Neural cell (in vitro differentiated cells): Measurements from ENCODE around the gene IGSF9B. TPM values are rescaled to one million over a fixed set of nuclear protein-coding genes. Genes with fewer than 3 reads are reported as not detected.

Source experiments
- H2AFZ ChIP-seq: fragments of 200-600, 300-800 bp; sonication (generic), shearing (Covaris generic); 2 replicates; pipeline ENCODE4 v1.6.0; 2014; ENCODE audit warnings: low read depth, mild to moderate bottlenecking, antibody characterized with exemption, low read length, moderate library complexity
- H3F3A ChIP-seq: fragments of 200-600 bp; shearing (Covaris generic); 2 replicates; pipeline ENCODE4 v1.6.1; 2016; ENCODE audit warnings: mild to moderate bottlenecking, moderate library complexity, mixed read lengths, antibody characterized with exemption, low read length; ENCODE audit not compliant: insufficient read depth, poor library complexity, severe bottlenecking
- H3K27ac ChIP-seq: fragments of 200-600, 300-800 bp; sonication (generic), shearing (Covaris generic); 2 replicates; pipeline ENCODE4 v1.5.1; 2014; ENCODE audit warnings: mild to moderate bottlenecking, low read length, moderate library complexity
- H3K27me3 ChIP-seq: fragments of 300-800, 200-600 bp; sonication (generic), shearing (Covaris generic); 2 replicates; pipeline ENCODE4 v1.6.0; 2014; ENCODE audit warnings: mild to moderate bottlenecking, low read depth, low read length, moderate library complexity; ENCODE audit not compliant: insufficient read depth
- H3K36me3 ChIP-seq: fragments of 300-800, 200-600 bp; sonication (generic), shearing (Covaris generic); 2 replicates; pipeline ENCODE4 v1.5.1; 2014; ENCODE audit warnings: mild to moderate bottlenecking, antibody characterized with exemption, low read length, moderate library complexity; ENCODE audit not compliant: insufficient read depth
- H3K4me2 ChIP-seq: fragments of 300-800, 200-600 bp; sonication (generic), shearing (Covaris generic); 2 replicates; pipeline ENCODE4 v1.6.0; 2014; ENCODE audit warnings: mild to moderate bottlenecking, low read length
- H3K4me3 ChIP-seq: fragments of 300-800, 200-600 bp; sonication (generic), shearing (Covaris generic); 2 replicates; pipeline ENCODE4 v1.5.1; 2014; ENCODE audit warnings: mild to moderate bottlenecking, low read length, moderate library complexity
- H3K79me2 ChIP-seq: fragments of 200-600 bp; shearing (Covaris generic); replicated peaks from 2 replicates; pipeline ENCODE4 v1.6.0; 2014; ENCODE audit warnings: mild to moderate bottlenecking, low read length, moderate library complexity; ENCODE audit not compliant: insufficient read depth
- H3K9ac ChIP-seq: fragments of 300-800, 200-600 bp; sonication (generic), shearing (Covaris generic); 2 replicates; pipeline ENCODE4 v1.6.1; 2016; ENCODE audit warnings: mild to moderate bottlenecking, low read length, mixed read lengths
- H3K9me2 ChIP-seq: fragments of 200-600 bp; shearing (Covaris generic); 2 replicates; pipeline ENCODE4 v1.6.1; 2016; ENCODE audit warnings: mild to moderate bottlenecking, low read length, mixed read lengths; ENCODE audit not compliant: insufficient read depth
- H3K9me3 ChIP-seq: fragments of 200-600, 300-800 bp; sonication (generic), shearing (Covaris generic); 2 replicates; pipeline ENCODE4 v1.6.1; 2016; ENCODE audit warnings: mild to moderate bottlenecking, mixed run types, low read length, moderate library complexity, mixed read lengths
- H4K20me1 ChIP-seq: fragments of 200-600 bp; shearing (Covaris generic); 2 replicates; pipeline ENCODE4 v1.6.1; 2016; ENCODE audit warnings: mild to moderate bottlenecking, mixed run types; ENCODE audit not compliant: insufficient read depth
- CTCF ChIP-seq: fragments of 450-650 bp; IDR thresholded peaks from 2 replicates; pipeline ENCODE4 v1.5.1; 2014; ENCODE audit warnings: antibody characterized with exemption, mild to moderate bottlenecking, moderate library complexity; ENCODE audit not compliant: poor library complexity, severe bottlenecking
- EZH2 ChIP-seq: fragments of 200-600, 300-800 bp; shearing (Covaris generic), sonication (generic); IDR thresholded peaks from 2 replicates; pipeline ENCODE4 v1.6.1; 2014; ENCODE audit warnings: antibody characterized with exemption, low read length, borderline replicate concordance, mild to moderate bottlenecking; ENCODE audit not compliant: insufficient read depth, poor library complexity, severe bottlenecking
- MXI1 ChIP-seq: fragments of 450-650 bp; conservative IDR thresholded peaks from 2 replicates; pipeline ENCODE4 v1.6.1; 2014; ENCODE audit warnings: antibody characterized with exemption, mild to moderate bottlenecking; ENCODE audit not compliant: poor library complexity, severe bottlenecking
- POLR2AphosphoS5 ChIP-seq: IDR thresholded peaks from 2 replicates; pipeline ENCODE4 v1.6.1; 2012
- RAD21 ChIP-seq: fragments of 450-650 bp; conservative IDR thresholded peaks from 2 replicates; pipeline ENCODE4 v1.6.1; 2014; ENCODE audit warnings: antibody characterized with exemption, mild to moderate bottlenecking, moderate library complexity
- SMC3 ChIP-seq: fragments of 450-650 bp; conservative IDR thresholded peaks from 2 replicates; pipeline ENCODE4 v1.6.1; 2014; ENCODE audit warnings: antibody characterized with exemption, mild to moderate bottlenecking, moderate library complexity; ENCODE audit not compliant: poor library complexity
- TAF1 ChIP-seq: IDR thresholded peaks from 2 replicates; pipeline ENCODE4 v1.6.1; 2012; ENCODE audit warnings: low read depth
- polyA plus RNA-seq: library from polyadenylated mRNA; depleted of rRNA; stranded (reverse); fragments of >200 nt; gene quantifications from 2 replicates; pipeline ENCODE4 v1.2.3, GENCODE V29; 2014
- TF ChIP-seq, protein P1 (sequence below): IDR thresholded peaks from 2 replicates; pipeline ENCODE4 v1.6.1; 2012; ENCODE audit warnings: borderline replicate concordance

IGSF9B gene
- polyA plus RNA-seq, 1 donor from 2014 or later, result 2.3 TPM

DNA sequence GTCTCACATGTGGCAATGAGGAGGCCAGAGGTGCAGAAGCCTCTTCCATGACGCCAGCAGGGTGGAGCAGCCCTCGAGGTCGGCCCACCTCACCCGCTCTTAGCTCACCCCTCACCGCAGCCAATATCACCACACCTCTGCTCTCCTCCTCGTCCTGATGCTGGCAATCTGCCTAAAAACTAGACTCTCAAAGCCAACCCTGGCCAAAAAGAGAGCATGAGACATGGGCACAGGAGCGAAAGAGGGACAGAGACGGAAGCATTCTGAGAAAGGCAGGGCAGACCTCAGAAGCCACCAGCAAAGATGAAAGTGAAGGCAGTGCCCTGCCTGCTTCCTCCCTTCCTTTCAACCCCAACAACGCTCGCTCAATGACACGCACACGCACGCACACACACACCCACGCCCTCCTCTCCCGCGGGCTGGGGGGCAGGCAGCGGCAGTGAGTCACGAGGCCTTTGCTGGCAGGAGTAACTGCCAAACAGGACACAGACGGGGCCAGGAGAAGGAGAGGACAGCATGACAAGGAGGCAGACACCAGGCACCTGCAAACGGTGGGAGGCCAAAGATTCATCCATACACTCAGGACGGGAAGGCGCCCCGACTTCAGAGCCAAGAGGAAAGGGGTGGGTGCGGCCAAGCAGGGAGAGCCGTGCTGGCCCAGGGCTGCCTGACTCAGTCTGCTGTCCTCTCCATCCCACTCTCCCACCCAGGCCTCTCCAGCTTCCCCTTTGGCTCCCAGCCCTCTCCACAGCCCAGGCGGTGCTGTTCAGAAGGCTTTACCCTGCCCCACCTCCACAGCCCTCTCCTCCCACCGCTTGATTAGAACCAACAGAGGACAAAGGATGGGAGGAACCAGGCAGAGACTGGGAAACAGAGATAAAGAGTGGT, 11.4 kb downstream of the IGSF9B start:
- Histone ChIP-seq H3K9me3 (no peaks in the 10 kb centered on the region), H3F3A (peaks cover 5% of the 10 kb centered on the region), H3K27ac (no peak overlapping the region), H2AFZ (no peak overlapping the region), H3K9me2 (no peaks in the 10 kb centered on the region), H3K27me3 (no peaks in the 10 kb centered on the region), H3K9ac (no peak overlapping the region), H3K79me2 (peaks cover 7% of the 10 kb centered on the region), H3K4me2 (no peak overlapping the region), H4K20me1 (no peaks in the 10 kb centered on the region), H3K36me3 (no peaks in the 10 kb centered on the region), H3K4me3 (peak overlapping the region; percentile 59)
- TF ChIP-seq SMC3, result no peak
- no peak for TF ChIP-seq CTCF
- no peak for TF ChIP-seq EZH2
- TF ChIP-seq TAF1, result no peak
- TF ChIP-seq, protein P1, sequence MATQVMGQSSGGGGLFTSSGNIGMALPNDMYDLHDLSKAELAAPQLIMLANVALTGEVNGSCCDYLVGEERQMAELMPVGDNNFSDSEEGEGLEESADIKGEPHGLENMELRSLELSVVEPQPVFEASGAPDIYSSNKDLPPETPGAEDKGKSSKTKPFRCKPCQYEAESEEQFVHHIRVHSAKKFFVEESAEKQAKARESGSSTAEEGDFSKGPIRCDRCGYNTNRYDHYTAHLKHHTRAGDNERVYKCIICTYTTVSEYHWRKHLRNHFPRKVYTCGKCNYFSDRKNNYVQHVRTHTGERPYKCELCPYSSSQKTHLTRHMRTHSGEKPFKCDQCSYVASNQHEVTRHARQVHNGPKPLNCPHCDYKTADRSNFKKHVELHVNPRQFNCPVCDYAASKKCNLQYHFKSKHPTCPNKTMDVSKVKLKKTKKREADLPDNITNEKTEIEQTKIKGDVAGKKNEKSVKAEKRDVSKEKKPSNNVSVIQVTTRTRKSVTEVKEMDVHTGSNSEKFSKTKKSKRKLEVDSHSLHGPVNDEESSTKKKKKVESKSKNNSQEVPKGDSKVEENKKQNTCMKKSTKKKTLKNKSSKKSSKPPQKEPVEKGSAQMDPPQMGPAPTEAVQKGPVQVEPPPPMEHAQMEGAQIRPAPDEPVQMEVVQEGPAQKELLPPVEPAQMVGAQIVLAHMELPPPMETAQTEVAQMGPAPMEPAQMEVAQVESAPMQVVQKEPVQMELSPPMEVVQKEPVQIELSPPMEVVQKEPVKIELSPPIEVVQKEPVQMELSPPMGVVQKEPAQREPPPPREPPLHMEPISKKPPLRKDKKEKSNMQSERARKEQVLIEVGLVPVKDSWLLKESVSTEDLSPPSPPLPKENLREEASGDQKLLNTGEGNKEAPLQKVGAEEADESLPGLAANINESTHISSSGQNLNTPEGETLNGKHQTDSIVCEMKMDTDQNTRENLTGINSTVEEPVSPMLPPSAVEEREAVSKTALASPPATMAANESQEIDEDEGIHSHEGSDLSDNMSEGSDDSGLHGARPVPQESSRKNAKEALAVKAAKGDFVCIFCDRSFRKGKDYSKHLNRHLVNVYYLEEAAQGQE, result no peak
- TF ChIP-seq POLR2AphosphoS5, result no peak
- TF ChIP-seq MXI1, result no peak
- TF ChIP-seq RAD21, result no peak

DNA sequence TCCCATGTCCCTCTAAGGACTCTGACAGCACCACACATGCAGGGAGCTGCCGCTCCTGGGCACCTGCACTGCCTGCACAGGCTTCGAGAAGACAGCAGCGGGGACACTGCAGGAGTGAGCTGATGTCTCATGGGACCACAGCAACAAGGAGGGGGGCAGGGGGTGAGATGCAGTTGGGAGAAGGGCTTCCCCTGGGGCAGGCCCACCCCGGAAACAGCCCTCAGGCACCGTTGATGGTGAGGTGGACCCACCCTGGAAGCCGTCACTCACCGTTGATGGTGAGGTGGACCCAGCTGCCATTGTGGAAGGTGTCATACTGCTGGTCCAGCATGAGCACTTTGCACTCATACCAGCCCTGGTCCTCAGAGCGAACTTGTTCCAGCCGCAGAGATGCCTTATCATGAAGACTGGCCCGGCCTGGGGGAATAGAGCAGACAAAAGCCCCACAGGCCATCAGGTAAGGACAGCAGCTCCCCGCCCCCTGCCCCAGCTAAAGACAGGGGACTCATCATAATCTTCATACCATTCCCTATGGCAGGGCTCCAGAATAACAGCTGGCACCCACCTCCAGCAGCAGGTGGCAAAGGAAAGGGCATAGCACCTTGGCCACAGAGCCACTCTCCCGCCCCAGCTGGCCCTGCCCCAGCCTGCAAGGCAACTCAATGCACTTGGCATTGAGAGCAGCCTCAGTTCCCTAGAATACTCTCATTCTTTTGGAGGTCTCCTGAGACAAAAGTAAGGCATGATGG, 12.6 kb downstream of the IGSF9B start:
- Histone ChIP-seq H2AFZ (no peak overlapping the region), H3K4me2 (no peak overlapping the region), H3K9me2 (no peaks in the 10 kb centered on the region), H4K20me1 (no peaks in the 10 kb centered on the region), H3K79me2 (peaks cover 3% of the 10 kb centered on the region), H3K27ac (no peak overlapping the region), H3K9me3 (no peaks in the 10 kb centered on the region), H3K9ac (no peak overlapping the region), H3K36me3 (no peaks in the 10 kb centered on the region), H3K27me3 (no peaks in the 10 kb centered on the region), H3K4me3 (no peak overlapping the region), H3F3A (peaks cover 5% of the 10 kb centered on the region)
- TF ChIP-seq CTCF, result no peak
